Spleen (tissue), 11 donors: Measurements from ENCODE around the gene GPATCH11. TPM values are rescaled to one million over a fixed set of nuclear protein-coding genes. Genes with fewer than 3 reads are reported as not detected.

Experiments used
- DNase-seq: peaks from one replicate; pipeline ENCODE4 v3.0.0-alpha.2; 2020
- H3K27ac ChIP-seq, 8 donors: fragments of 200-600 bp; sonication (generic) in 7 of 8; 1 replicate in 4 of 8; 2 replicates in 4 of 8; pipeline versions ENCODE4 v1.5.0 to v1.8.0; 2016 to 2021; ENCODE audit warnings: inconsistent platforms in 4 of 8, mild to moderate bottlenecking in 4 of 8, moderate library complexity in 1 of 8
- H3K27me3 ChIP-seq, 7 donors: fragments of 200-600 bp; sonication (generic) in 6 of 7; replicated peaks in 1 of 7; 1 replicate in 4 of 7; 2 replicates in 3 of 7; pipeline versions ENCODE4 v1.5.0 to v1.8.0; 2016 to 2021; ENCODE audit warnings: inconsistent platforms in 3 of 7, mild to moderate bottlenecking in 1 of 7
- H3K36me3 ChIP-seq, 6 donors: fragments of 200-600 bp; sonication (generic) in 5 of 6; 1 replicate in 4 of 6; 2 replicates in 2 of 6; pipeline versions ENCODE4 v1.5.0 to v1.8.0; 2016 to 2021; ENCODE audit warnings: inconsistent platforms in 2 of 6
- H3K4me1 ChIP-seq, 6 donors: fragments of 200-600 bp; sonication (generic) in 5 of 6; 1 replicate in 3 of 6; 2 replicates in 3 of 6; pipeline versions ENCODE4 v1.5.0 to v1.8.0; 2016 to 2021; ENCODE audit warnings: inconsistent platforms in 3 of 6
- H3K4me3 ChIP-seq, 8 donors: fragments of 200-600 bp; sonication (generic) in 7 of 8; 1 replicate in 4 of 8; 2 replicates in 4 of 8; pipeline versions ENCODE4 v1.5.0 to v1.8.0; 2016 to 2021; ENCODE audit warnings: inconsistent platforms in 4 of 8, mild to moderate bottlenecking in 4 of 8, moderate library complexity in 2 of 8
- H3K9me3 ChIP-seq, 8 donors: fragments of 200-600 bp; sonication (generic) in 7 of 8; 1 replicate in 4 of 8; 2 replicates in 4 of 8; pipeline versions ENCODE4 v1.5.0 to v1.8.0; 2016 to 2021; ENCODE audit warnings: inconsistent platforms in 4 of 8
- CTCF ChIP-seq, 11 experiments: fragments of 200-600 bp in 7 of 11; fragments of 450-650 bp in 4 of 11; sonication (generic) in 4 of 11; IDR thresholded peaks in 8 of 11; conservative IDR thresholded peaks in 3 of 11; 1 replicate in 7 of 11; 2 replicates in 4 of 11; pipeline versions ENCODE4 v1.4.0 to v1.8.0; 2016 to 2021; ENCODE audit warnings: antibody characterized with exemption in 11 of 11, inconsistent platforms in 4 of 11, mild to moderate bottlenecking in 1 of 11
- POLR2A ChIP-seq, 3 donors: fragments of 450-650 bp; IDR thresholded peaks; one replicate each; pipeline ENCODE4 v1.5.1; 2017; ENCODE audit warnings: antibody characterized with exemption in 3 of 3, mild to moderate bottlenecking in 1 of 3
- POLR2AphosphoS5 ChIP-seq, 3 donors: sonication (generic); formaldehyde crosslinking; IDR thresholded peaks; one replicate each; pipeline ENCODE4 v1.5.1; 2017; ENCODE audit warnings: antibody characterized with exemption in 3 of 3
- WGBS, 5 donors: extraction: QIAGEN DNeasy Blood & Tissue Kit in 3 of 5; methylation state at CpG; one replicate each; pipeline versions ENCODE4 v1.1.5 to v1.1.7; 2013 to 2018; 5-methylcytosine and 5-hydroxymethylcytosine counted together
- intact Hi-C: fragments of 100-400 bp; cut with DNase I; formaldehyde crosslinking; loops from one replicate; pipeline ENCODE4 v1.15.0; 2023; ENCODE audit warnings: low total_unique reads
- polyA plus RNA-seq, 3 donors: library from polyadenylated mRNA; stranded (reverse); fragments of 200-250 nt; gene quantifications; one replicate each; pipeline ENCODE4 v1.2.1, GENCODE V29; 2013
- total RNA-seq, 7 donors: library from RNA; depleted of rRNA in 3 of 7; stranded (reverse); fragments of >200 nt in 3 of 7; fragmentation: NEBNext Ultra II Directional in 4 of 7; extraction: Animal tissue kit (Norgen Biotek cat#: 25700) in 4 of 7; gene quantifications; one replicate each; pipeline versions ENCODE4 v1.1.0 to v1.2.1, GENCODE V29; 2016 to 2021
- donor health status: healthy with polysubstance abuse.
- donor health status: DM: no; HTN: no; CAD: no; lungs with moderate emphysema.
- donor health status: DM: no; HTN: no; CAD: no.
- donor health status: Bipolar disorder and iron deficiency.
- donor health status: healthy.
- donor health status: DM: no; HTN: no; CAD: no.
- donor health status: DM: yes; HTN: yes; CAD: no.

GPATCH11 gene
- total and polyA plus RNA-seq, 10 donors: 4.9 to 17.2 (median 12.1) TPM

DNA sequence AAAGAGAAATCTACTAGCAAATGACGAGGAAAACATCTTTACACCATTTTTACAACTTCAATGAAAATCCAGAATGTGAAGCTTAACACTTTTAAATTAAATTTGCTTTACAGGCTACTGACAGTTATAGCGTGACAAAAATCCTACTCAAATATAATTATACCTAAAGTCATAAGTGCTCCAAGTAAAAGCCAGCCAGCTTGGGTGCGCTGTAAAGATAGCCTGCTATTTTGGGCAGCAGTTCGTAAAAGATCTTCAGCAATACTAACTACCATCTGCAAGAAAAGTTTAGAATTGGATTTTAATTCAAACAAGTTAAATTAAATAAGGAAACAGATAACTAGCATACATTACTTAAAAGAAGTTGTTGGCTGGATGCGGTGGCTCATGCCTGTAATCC, 22.5 kb upstream of the GPATCH11 start:
- Histone ChIP-seq H3K27me3 (no peaks in the 10 kb centered on the region), H3K4me3 (no peak overlapping the region), H3K27ac (no peak overlapping the region), H3K4me1 (no peaks in the 10 kb centered on the region), H3K36me3 (peaks cover 0 to 100% (median 90%) of the 10 kb centered on the region in 6 donors), H3K9me3 (no peaks in the 10 kb centered on the region)
- no peak for DNase-seq
- WGBS, 5 donors: 96 to 99% (median 96%) methylated on average over 5 of the region's 5 CpGs
- intact Hi-C loops: no loop called here
- TF ChIP-seq CTCF (IDR thresholded peaks at IDR 0.05 in 8 of 11, conservative IDR thresholded peaks at IDR 0.05 in 3 of 11) (no peak), POLR2A (IDR thresholded peaks at IDR 0.05) (no peak), POLR2AphosphoS5 (IDR thresholded peaks at IDR 0.05) (no peak)

DNA sequence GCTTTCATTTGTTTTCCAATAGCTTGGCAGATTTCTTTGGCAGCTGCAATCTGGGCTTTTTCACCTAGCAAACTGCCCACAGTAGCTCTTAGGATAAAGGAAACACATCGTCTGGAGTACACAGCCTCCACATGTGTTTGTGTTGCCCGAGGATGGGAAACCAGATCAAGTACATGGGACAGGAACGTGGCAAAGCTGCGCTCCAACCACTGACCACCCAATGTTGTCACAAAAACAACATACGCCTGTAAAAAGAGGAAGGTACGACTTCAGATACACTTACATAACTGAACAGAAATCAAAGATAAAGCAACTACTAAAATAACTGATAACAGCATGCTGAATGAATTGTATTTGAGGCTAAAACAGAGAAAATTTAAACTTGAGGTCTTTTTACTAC, 15.6 kb upstream of the GPATCH11 start:
- 57 to 83% (median 65%) methylated on average over 6 of the region's 6 CpGs for WGBS, 5 donors
- H3K4me3 ChIP-seq: no peak overlapping the region
- no peak for TF ChIP-seq POLR2A (IDR thresholded peaks at IDR 0.05)
- TF ChIP-seq POLR2AphosphoS5 (IDR thresholded peaks at IDR 0.05): no peak
- TF ChIP-seq CTCF (IDR thresholded peaks at IDR 0.05 in 8 of 11, conservative IDR thresholded peaks at IDR 0.05 in 3 of 11): no peak
- intact Hi-C loops: no loop called here
- H3K27ac ChIP-seq: no peak overlapping the region
- H3K4me1 ChIP-seq: peaks cover 0 to 14% (median 0%) of the 10 kb centered on the region in 6 donors
- H3K36me3 ChIP-seq: peaks cover 0 to 100% (median 80%) of the 10 kb centered on the region in 6 donors
- no peak for DNase-seq
- H3K9me3 ChIP-seq: no peaks in the 10 kb centered on the region
- H3K27me3 ChIP-seq: no peaks in the 10 kb centered on the region

DNA sequence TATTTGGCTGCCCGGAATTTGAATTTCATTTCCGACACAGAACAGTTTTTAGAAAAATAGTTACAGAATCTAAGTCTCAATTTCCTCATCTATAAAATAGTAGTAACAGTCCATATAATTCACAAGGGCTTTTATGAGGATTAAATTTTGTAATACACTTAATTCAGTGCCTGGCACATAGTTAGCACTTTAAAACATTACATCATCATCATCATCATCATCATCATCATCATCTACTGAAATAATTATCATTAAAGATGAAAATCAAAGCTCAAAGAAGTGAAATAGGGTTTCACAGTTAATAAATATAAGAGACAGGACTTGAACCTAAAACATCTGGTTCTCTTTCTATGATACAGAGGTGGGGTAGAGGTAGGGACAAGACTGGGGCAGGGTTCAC, 13.4 kb upstream of the GPATCH11 start:
- Histone ChIP-seq H3K27me3 (no peaks in the 10 kb centered on the region), H3K9me3 (no peaks in the 10 kb centered on the region), H3K4me3 (no peak overlapping the region), H3K4me1 (peaks cover 0 to 14% (median 0%) of the 10 kb centered on the region in 6 donors), H3K27ac (no peak overlapping the region), H3K36me3 (peaks cover 0 to 100% (median 75%) of the 10 kb centered on the region in 6 donors)
- 96 to 100% (median 99%) methylated on average over 2 of the region's 2 CpGs for WGBS, 5 donors
- intact Hi-C loops: no loop called here
- no peak for TF ChIP-seq POLR2A (IDR thresholded peaks at IDR 0.05)
- TF ChIP-seq CTCF (IDR thresholded peaks at IDR 0.05 in 8 of 11, conservative IDR thresholded peaks at IDR 0.05 in 3 of 11): no peak
- TF ChIP-seq POLR2AphosphoS5 (IDR thresholded peaks at IDR 0.05): no peak
- DNase-seq: no peak

DNA sequence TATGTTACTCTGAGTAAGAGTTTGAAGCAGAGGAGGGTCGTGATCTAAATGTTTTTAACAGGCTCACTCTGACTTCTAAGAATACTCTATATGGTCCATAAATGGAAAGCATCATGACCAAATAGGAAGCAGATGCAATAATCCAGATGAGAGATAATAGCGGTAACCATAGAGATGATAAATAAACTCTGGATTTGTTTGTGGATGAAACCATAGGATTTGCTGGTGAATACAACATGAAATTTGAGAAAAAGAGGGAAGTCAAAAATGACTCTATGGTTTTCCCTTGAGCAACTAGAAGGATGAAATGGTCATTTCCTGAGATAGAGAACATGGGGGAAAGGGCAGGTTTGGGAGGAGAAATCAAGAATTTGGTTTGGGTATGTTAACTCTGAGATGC, 4.1 kb upstream of the GPATCH11 start:
- Histone ChIP-seq H3K27me3 (no peaks in the 10 kb centered on the region), H3K27ac (peak overlapping the region; percentile 6 to 82 (median 45)), H3K4me1 (peaks cover 47 to 70% (median 51%) of the 10 kb centered on the region in 6 donors), H3K4me3 (peak overlapping the region in 2 of 8 donors; percentile 4 to 41), H3K36me3 (peaks cover 0 to 60% (median 30%) of the 10 kb centered on the region in 6 donors), H3K9me3 (no peaks in the 10 kb centered on the region)
- no peak for TF ChIP-seq POLR2A (IDR thresholded peaks at IDR 0.05)
- TF ChIP-seq CTCF (IDR thresholded peaks at IDR 0.05 in 8 of 11, conservative IDR thresholded peaks at IDR 0.05 in 3 of 11): no peak
- 39 to 60% (median 56%) methylated on average over 2 of the region's 2 CpGs for WGBS, 5 donors
- intact Hi-C loops: no loop called here
- DNase-seq: no peak
